NCI-H2196 (cell line): ENCODE measurements around the gene ACSS1.

Source experiments
- DNase-seq: peaks from one replicate; lab custom pipeline; 2025; ENCODE audit not compliant: unreplicated experiment; lab: John Stamatoyannopoulos, UW

ACSS1 gene

DNA sequence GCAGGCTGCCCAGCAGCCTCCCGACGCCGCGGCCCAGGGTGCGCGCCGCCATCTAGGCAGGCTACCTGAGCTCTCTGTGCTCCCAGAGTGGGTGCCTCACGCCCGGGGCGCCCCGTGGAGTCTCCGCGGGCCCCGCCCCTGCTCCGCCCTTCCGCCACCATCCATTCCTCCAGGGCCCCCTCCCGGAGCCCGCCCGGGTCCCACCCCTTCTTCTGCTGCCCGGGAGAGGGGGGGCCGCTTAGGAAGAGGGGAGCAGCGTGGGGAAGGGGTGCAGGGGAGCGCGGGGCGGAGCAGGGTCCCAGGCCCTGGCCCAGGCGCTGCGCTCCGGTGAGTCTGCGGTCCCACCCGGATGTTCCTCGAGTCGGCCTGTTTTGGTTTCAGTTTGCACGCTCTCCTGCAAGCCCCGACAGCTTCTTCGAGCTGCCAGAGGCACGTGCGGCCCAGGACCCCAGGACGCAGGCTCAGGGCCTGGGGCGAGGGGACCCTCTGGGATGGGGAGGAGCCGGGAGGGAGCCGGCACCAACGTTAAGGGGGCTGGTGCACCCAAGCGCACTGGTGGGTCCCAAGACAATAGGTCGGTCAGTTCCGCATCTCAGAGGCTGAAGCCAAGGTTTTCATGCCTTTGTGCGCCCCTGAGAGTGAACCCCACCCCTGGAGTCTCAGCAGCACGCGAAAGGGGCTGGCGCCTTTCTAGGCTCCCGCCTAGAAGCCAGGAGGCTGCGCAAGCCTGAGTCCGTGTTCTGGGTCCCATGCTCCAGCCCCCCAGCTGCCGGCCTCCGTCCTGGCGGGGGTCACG is at the start of gene ACSS1:
Gene ACSS1 (minus strand): TSS at position 89 of the 796 bp plus-strand sequence. CDS start 37 bp downstream, at position 52.
- DNase-seq, result peak; percentile 26

GRCh38 chr20:25103526-25103925 is 45.6 kb upstream of the ACSS1 start:
- no peak for DNase-seq

- no peak for DNase-seq
Observed at GRCh38 chr20:25100914-25101313, 43.0 kb upstream of the ACSS1 start.

GRCh38 chr20:25099601-25100140 is 41.7 kb upstream of the ACSS1 start:
- no peak for DNase-seq

DNA sequence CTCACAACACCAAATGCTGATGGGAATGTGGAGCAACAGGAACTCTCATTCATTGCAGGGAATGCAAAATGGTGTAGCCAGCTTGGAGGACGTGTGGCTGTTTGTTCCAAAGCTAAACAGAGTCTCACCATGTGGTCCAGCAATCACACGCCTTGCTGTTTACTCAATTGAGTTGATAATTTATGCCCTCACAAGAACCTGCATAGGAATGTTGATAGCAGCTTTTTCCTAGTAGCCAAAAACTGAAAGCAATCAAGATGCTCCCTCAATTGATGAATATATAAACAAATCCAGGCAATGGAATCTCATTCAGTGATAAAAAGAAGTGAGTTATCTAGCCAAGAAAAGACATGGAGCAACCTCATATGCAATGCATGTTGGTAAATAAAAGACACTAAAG is 39.6 kb upstream of the ACSS1 start:
- no peak for DNase-seq

- peak; percentile 91 for DNase-seq
Observed at GRCh38 chr20:25090492-25091429, 32.8 kb upstream of the ACSS1 start.

DNA sequence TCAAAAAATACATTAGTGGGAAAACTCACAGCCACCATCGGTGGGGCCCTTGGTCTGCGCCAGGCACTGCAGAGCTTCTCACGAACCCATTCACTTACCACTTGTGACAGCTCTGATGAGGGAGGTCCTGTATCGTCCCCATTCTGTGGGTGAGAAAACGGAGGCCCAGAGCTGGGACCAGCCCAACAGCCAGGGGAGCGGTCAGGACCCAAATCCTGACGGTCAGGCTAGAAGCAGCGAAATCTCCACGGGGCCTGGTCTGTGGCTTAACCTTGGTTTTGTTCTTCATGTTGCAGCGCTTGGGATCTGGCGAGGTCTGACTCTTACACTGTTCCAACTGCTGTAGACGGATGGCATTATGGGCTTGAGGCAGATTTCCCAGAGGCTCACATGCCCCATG is 31.7 kb upstream of the ACSS1 start:
- DNase-seq, result no peak

DNA sequence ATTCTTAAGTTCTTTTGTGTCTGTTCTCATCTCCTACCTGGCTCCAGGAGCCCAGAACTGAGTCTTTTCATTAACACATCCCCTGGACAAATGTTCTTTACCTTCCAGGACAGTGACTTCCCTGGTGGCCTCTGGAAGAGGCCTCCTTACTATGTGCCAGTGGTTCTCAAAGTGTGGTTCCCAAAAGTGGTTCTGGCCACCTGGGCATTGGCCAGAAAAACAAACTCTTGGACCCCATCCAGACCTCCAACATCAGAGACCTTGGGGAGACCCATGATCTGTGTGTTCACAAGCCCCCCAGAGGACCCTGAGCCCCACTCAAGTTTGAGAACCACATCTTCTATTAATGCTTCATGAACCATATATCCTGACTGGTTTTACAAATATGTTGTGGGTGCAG is 31.2 kb upstream of the ACSS1 start:
- DNase-seq, result no peak

GRCh38 chr20:25088267-25088666 is 30.3 kb upstream of the ACSS1 start:
- no peak for DNase-seq

DNA sequence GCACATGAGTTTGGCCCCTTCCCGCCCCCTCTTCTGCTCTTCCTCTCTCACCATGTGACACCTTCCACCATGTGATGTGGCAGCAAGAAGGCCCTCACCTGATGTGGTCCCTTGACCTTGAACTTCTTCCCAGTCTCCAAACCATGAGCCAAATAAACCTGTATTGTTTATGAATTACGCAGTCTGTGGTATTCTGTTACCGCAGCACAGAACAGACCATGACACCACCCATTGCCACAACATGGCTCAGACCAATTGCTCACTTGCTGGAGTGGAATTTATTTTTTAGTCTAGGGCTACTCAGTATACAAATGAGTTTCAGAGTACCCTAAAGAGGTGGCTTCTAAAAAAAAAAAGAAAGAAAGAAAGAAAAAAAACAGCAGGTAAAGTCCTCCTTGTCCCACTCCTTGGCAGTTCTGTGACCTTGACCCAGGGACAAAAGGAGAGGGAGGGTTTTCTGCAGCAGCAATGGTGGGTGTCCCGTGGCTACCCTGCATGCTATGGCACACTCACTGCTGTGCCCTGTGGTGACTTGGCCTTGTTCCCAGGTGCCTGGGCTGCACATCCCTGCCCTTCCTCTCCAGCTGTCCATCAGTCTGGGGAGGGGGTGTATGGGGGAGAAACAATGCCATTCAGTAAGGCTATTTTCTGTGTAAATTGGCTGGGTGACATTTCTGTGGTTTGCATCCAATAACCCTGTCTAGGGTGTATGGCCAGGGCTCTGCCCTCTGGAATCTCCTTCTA is 29.4 kb upstream of the ACSS1 start:
- peak; percentile 12 for DNase-seq

DNA sequence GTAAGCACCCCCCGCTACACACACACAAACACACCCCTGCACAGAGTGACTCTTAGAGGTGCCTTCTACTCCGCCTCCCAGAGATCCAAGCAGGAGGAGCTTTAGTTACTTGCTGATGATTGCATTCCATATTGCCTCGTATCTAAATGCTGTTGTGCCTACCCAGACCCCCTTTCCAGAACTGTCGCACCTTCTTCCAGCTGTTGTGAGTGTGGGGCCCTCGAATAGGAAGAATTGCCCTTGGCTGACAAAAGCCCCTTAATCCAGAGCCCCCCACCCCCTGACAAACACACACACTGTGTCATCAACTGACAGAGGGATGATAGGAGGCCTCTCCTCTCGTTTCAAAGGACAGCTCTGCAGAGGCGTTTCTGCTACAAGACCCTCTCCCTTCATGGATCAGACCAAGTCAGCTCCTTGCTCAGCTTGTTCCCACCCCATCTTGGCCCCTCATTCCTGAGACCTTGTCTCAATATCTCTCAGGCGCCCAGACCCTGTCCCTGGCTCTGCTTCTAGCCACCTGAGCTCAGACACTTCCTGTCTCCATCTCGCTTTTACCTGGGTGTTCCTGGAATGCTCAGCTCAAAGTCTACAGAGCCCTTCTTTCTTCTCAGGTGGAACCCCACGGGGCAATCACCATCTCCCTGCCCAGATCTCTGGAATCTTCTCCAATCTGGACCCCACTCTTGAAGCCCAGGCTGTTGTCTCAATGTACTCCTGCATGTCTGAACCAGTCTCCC is 28.0 kb upstream of the ACSS1 start:
- DNase-seq, result no peak

- no peak for DNase-seq
Observed at GRCh38 chr20:25084626-25085187, 26.8 kb upstream of the ACSS1 start.

- DNase-seq, result no peak
Observed at GRCh38 chr20:25083773-25084625, 26.1 kb upstream of the ACSS1 start.

DNA sequence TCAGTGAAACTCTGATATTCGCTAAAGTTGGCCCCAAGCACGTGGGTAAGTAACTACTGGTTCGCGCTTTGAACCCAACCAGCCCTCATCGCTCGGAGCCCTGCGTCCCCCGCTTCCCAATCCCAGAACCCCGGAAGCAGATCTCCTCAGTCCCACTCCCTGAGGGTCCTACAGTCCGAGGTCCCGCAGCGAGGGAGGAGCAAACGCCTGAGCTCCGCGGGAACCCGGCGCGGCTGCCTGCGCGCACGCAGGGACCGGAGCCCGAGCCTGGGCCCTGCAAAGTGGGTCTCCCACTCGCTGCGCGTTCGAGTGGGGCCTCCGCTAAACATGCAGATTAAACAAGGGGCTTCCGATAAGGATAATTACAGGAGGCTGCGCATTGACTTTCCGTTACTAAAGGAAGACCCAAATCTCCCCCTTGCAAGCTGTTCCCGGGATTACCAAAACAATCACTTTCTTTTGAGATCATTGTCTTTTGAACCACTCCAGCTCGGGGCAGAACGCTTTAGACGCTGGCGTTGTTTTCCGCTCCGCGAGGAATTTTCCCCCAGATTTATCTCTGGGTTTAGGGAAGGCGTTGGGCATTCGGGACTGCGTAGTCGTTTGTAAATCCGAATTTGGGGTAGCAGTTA is 25.3 kb upstream of the ACSS1 start:
- DNase-seq, result no peak

- DNase-seq, result no peak
Observed at GRCh38 chr20:25082498-25082873, 24.5 kb upstream of the ACSS1 start.

GRCh38 chr20:25081730-25082497 is 24.0 kb upstream of the ACSS1 start, which contains the start of gene VSX1:
Gene VSX1 (minus strand): TSS chr20:25082141. CDS start chr20:25082096, 45 bp downstream.
- DNase-seq, result no peak

- no peak for DNase-seq
Observed at GRCh38 chr20:25081065-25081729, 23.3 kb upstream of the ACSS1 start.
